Mesenteric fat pad (tissue), 1 donor: ENCODE data around the gene TMEM117. TPM values are rescaled to one million over a fixed set of nuclear protein-coding genes. Genes with fewer than 3 reads are reported as not detected.
"Not testable (repeated sequence)": the region's sequence is repeated elsewhere in the genome, so short reads cannot be mapped to it uniquely, and the experiment has no call there.

Source experiments
- DNase-seq: peaks from one replicate; pipeline ENCODE4 v3.0.0-alpha.2; 2020; ENCODE audit warnings: low spot score
- total RNA-seq: library from RNA; stranded (reverse); fragmentation: NEBNext Ultra II Directional; extraction: Animal tissue kit (Norgen Biotek cat#: 25700); gene quantifications from one replicate; pipeline ENCODE4 v1.2.1, GENCODE V29; 2021
- donor health status: DM: yes; HTN: yes; CAD: no.

The TMEM117 gene
- total RNA-seq, 1 donor from 2014 or later: 7.7 TPM

- no peak for DNase-seq
Observed at GRCh38 chr12:44370982-44371381, 535.1 kb downstream of the TMEM117 start.

GRCh38 chr12:44372259-44372658 is 536.4 kb downstream of the TMEM117 start:
- no peak for DNase-seq

- DNase-seq: no peak
Observed at GRCh38 chr12:44375694-44376093, 539.8 kb downstream of the TMEM117 start.

GRCh38 chr12:44377443-44378187 is 541.7 kb downstream of the TMEM117 start:
- no peak for DNase-seq

- DNase-seq: not testable (repeated sequence)
Observed at GRCh38 chr12:44379113-44379512, 543.2 kb downstream of the TMEM117 start.

- no peak for DNase-seq
Observed at GRCh38 chr12:44379831-44380230, 544.0 kb downstream of the TMEM117 start.

- no peak for DNase-seq
Observed at GRCh38 chr12:44380861-44381260, 545.0 kb downstream of the TMEM117 start.

- no peak for DNase-seq
Observed at GRCh38 chr12:44381341-44381740, 545.5 kb downstream of the TMEM117 start.

GRCh38 chr12:44384136-44384535 is 548.3 kb downstream of the TMEM117 start:
- no peak for DNase-seq

GRCh38 chr12:44385964-44386363 is 550.1 kb downstream of the TMEM117 start:
- DNase-seq: no peak

GRCh38 chr12:44387581-44387980 is 551.7 kb downstream of the TMEM117 start:
- DNase-seq: no peak

- DNase-seq: no peak
Observed at GRCh38 chr12:44389038-44389437, 553.2 kb downstream of the TMEM117 start.

- DNase-seq: no peak
Observed at GRCh38 chr12:44389896-44390295, 554.0 kb downstream of the TMEM117 start.

- no peak for DNase-seq
Observed at GRCh38 chr12:44397631-44398030, 561.8 kb downstream of the TMEM117 start.

- no peak for DNase-seq
Observed at GRCh38 chr12:44403185-44403584, 567.3 kb downstream of the TMEM117 start.

GRCh38 chr12:44405297-44405696 is 569.4 kb downstream of the TMEM117 start:
- DNase-seq: no peak

- DNase-seq: no peak
Observed at GRCh38 chr12:44422559-44422958, 586.7 kb downstream of the TMEM117 start.

- DNase-seq: no peak
Observed at GRCh38 chr12:44428825-44429224, 592.9 kb downstream of the TMEM117 start.

GRCh38 chr12:44431647-44432343 is 595.9 kb downstream of the TMEM117 start:
- no peak for DNase-seq

GRCh38 chr12:44433659-44434058 is 597.8 kb downstream of the TMEM117 start:
- no peak for DNase-seq

GRCh38 chr12:44436756-44437155 is 600.9 kb downstream of the TMEM117 start:
- no peak for DNase-seq
